ENCODE results near the gene POLR2E.

POLR2E gene

DNA sequence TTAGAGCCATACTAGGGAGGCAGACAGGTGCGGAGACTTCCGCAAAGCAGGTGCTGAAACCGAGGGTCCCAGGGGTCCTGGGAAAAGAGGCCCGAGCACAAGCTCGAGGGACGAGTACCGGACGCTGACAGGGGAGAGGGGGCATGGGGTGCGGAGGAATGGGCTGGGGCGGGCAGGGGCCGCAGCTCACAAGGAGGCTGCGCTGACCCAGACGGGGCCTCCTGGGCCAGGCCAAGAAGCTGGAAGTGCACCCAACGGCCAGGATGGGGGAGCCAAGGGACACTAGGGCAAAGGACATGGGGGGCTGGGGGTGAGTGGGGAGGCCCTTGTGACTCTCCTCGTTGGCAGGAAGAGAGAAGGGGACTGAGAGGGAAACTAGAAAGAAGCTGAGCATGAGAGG is 1.8 kb downstream of the POLR2E start:
- DNase-seq, result no peak

DNA sequence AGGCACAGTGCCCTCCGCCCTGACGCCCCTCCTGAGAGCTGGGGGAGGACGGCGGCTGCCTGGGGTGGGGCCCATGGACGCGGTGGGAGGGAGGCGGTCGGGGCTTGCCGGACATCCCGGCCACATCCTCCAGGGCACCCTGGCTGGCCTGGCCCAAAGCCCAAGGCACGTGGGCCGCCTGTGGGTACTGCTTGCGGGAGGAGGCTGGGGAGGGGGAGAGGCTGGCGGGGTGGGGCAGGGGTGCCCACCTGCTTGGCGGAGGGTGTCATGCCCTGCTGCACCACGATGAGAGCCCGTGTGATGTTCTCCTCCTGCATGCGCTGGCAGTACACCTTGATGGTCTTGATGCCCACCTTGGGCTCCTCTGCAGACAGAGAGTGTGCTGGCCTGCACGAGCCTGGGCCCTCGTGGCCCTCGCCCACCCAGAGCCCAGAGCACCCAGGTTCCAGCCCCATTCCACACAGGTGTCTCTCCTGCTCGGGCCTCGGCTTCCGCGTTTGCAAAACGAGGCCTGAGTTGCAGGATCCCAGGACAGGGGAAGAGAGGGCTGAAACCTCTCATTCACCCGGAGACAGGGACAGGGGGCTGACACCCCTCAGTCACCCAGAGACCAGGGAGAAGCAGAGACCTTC is 3.5 kb downstream of the POLR2E start:
- DNase-seq, result no peak

DNA sequence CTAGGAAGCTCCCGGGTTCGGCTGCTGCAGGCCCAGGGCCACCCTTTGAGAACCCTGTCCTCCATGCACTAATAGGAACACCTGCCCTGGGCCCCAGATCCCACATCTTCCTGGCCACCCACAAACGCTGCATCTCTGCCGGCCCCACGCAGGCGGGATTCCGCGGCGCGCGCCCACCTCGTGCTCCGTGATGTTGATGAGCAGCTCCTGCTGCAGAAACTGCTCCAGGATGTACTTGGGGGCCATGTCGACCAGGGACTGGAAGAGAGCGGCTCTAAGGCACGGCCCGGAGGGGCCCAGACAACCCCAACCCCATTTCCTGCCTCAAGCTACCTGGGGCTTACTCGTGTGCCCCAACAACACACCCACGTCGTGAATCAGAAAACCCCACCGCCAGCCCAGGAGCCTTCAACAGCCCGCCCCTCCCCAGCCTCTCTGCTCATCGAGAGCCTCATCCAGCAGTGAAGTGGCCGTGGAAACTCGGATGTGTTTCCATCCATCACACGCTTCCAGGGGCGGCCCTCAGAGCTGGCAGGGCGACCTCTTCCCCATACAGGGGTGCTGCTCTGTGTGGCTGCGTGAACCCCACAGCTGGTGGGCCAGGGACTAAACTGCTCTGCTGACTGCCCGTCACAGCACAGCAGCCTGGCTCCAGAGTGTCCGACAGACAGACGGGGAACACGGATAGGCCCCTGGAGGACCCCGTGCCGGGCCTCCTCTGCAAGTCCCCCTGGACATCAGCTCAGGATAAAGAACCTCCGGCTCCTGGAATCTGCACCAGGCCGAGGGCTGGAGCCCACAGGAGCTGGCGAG is 4.2 kb downstream of the POLR2E start:
- DNase-seq, result no peak

DNA sequence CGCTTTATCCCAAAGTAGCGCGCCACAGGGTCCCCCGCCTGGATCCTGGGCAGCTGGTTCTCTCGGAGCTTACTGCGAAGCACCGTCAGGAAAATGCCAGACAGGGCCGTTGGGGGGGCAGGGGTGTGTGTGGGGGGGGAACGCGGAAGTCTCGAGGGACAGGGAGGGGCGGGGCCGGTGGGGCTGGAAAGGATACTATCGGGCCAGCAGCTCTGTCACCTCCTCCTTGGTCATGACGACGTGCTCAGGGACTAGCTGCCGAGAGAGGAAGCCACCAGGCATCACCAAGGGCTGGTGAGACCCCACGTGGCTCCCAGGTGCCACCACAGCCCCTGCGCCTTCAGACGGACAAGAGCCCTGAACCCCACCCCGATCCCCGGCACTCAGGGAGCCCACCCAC is 5.3 kb downstream of the POLR2E start:
- DNase-seq, result no peak

DNA sequence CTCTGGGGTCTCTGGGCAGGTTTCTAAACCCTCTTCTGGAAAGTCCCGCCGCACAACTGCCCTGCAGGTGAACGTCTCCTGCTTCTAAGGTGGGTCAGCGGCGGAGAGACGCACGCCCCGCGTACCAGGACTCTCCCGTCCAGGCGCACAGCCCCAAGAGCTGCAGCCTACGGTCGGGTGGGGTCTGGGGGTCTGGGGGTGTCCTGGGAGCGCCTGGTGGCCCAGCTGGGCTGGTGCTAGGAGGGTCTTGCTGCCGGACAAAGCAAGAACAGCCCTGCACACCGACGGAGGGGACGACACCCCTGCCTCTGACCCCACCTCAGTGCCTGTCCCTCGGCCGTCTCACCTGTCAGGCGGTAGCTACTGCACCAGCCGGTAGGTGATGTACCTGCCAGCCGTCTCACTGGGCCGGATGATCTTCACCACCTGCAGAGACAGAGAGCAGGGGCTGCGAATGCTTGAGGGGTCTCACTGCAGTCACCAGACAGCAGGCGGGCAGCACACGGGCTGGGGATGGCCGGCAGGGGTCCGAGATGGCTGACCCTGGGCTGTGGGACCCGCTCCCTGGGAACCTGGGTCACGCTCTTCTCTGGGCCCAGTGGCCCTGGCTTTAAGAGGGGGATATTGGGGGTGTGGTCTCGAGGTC is 5.9 kb downstream of the POLR2E start:
- DNase-seq, result no peak

DNA sequence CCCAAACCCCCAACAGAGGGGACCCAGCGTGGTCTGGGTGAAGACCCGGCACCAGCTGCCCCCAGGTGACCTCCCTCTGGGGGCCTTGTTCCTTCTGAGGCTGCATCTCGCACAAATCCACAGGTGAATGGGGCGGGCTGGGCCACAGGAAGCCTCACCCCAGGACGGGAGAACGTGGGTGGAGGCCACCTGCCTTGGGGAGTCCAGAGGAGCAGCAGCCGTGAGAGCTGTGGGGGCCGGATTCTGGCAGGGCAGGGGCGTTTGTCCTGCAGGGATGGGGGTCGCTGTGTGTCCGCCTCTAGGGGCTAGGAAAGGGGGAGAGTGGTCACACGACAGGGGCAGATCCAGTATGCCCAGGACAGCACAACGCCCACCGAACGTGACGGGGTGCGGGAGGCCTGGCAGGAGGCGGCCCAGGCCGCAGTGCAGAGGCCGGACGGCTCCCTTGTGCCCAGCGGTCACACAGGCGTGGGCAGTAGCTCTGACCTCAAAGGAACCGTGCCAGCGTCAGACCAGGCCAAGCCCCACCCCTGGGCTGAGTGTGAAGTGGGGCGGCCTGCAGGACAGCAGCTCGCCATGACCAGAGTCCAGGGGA is 6.7 kb downstream of the POLR2E start:
- DNase-seq, result no peak

- DNase-seq, result no peak
Observed at GRCh38 chr19:1087813-1088415, 7.3 kb downstream of the POLR2E start.

DNA sequence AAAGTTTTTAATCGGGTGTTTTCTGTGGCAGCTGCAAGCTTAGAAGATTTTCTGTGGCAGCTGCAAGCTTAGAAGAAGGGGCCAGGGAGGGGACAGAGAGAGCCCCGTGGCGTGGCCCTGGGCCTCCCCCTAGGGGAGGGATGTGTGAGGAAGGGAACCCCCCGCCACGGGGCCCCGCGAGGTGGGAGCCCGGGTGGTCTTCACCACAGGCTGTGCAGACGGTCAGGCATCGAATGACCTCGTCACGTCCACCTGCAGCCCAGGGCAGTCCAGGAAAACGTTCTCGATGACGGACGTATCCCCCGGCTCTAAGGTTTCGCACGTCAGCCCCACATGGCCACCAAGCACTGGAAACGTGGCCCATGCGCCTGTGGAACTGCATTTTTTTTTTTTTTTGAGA is 8.6 kb downstream of the POLR2E start:
- no peak for DNase-seq

GRCh38 chr19:1085676-1086442 is 9.3 kb downstream of the POLR2E start:
- DNase-seq, result no peak

- DNase-seq, result no peak
Observed at GRCh38 chr19:1085053-1085658, 10.0 kb downstream of the POLR2E start.

DNA sequence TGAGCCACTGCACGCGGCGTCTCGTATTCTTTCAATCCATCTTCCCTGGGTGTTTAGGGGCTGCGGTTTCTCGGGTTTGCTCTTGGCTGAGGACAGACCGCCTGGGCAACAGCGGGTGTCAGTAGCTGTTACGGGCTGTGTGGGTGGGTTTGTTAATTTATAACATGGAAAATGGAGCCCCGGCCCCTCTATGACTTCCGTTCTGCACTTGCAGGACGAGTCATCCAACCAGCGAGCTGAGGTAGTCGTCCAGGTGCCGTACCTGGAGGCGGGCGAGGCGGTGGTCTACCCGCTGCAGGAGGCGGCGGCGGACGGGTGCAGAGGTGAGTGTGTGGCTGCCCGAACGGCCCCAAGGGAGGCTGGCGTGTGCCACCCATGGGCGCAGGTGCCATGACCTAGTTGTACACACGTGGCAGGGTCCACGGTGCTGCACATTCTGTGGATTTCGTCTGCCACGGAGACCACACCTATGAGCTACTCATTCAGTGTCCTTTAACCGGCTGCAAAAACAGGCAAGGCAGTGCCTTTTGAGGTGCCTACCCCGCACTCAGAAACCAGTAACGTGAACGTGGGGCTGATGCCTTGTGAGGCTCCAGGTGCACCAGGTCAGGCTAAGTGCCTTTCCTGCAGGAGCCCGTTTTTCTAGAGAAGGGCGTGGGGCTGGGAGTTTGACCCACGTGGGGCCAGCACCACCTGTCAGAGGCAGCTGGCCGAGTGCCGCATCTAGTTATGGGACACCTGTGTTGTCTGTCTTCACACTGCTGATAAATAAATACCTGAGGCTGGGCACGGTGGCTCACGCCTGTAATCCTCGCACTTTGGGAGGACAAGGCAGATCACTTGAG is 10.9 kb downstream of the POLR2E start:
- no peak for DNase-seq

GRCh38 chr19:1082928-1083816 is 12.0 kb downstream of the POLR2E start:
- no peak for DNase-seq

GRCh38 chr19:1082165-1082927 is 12.8 kb downstream of the POLR2E start:
- peak; percentile 90 for DNase-seq

DNA sequence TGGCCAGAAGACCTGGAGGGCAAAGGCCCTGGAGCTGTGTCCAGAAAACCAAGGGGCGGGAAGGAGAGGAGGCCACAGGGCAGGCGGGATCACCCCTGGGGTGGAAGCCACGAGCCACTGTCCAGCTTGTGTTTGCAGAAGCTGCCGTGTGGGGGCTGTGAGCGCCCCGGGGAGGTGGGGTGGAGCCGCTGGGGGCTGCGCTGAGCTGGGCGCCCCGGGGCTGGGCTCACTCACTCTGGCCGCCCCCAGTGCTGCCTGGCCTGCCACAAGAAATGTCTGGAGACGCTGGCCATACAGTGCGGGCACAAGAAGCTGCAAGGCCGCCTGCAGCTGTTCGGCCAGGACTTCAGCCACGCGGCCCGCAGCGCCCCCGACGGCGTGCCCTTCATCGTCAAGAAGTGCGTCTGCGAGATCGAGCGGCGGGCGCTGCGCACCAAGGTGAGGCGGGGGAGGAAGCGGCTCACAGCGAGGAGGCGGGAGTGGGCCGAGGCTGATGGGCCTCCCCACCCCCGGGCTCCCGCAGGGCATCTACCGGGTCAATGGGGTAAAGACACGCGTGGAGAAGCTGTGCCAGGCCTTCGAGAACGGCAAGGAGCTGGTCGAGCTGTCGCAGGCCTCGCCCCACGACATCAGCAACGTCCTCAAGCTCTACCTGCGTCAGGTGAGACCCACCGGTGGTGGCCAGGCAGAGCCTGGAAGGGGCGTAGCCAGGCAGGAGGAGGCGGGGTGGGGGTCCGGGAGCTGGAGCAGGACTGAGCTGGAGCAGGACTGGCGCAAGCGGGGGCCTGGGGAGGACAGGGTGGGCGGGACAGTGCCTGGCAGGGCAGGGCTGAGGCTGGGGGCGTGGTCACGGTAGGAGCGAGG is 13.6 kb downstream of the POLR2E start:
- DNase-seq, result no peak

- DNase-seq, result no peak
Observed at GRCh38 chr19:1080360-1081161, 14.6 kb downstream of the POLR2E start.

GRCh38 chr19:1079566-1080111 is 15.5 kb downstream of the POLR2E start:
- DNase-seq, result no peak

GRCh38 chr19:1076951-1077350 is 18.2 kb downstream of the POLR2E start:
- no peak for DNase-seq

Data from T1000 (cell line).